Lower leg skin (tissue), 4 donors: ENCODE measurements around the gene IL17B. TPM values are rescaled to one million over a fixed set of nuclear protein-coding genes. Genes with fewer than 3 reads are reported as not detected.
A peak's percentile ranks its signal among the peaks of the same experiment; 100 is the strongest.

ENCODE experiments used
- DNase-seq, 2 donors: peaks; one replicate each; pipeline ENCODE4 v3.0.0-alpha.2; 2019; ENCODE audit warnings: low spot score in 2 of 2
- H3K4me3 ChIP-seq: fragments of 200-600 bp; sonication (generic); 2 replicates; pipeline ENCODE4 v1.5.1; 2017; ENCODE audit warnings: mild to moderate bottlenecking, low read depth; ENCODE audit not compliant: poor library complexity, severe bottlenecking
- POLR2A ChIP-seq, 2 donors: fragments of 450-650 bp; IDR thresholded peaks; one replicate each; pipeline ENCODE4 v1.6.1; 2016 to 2017; ENCODE audit warnings: antibody characterized with exemption in 2 of 2, mild to moderate bottlenecking in 1 of 2, moderate library complexity in 1 of 2
- WGBS, 2 donors: methylation state at CpG; one replicate each; pipeline ENCODE4 v1.1.5; 2018; 5-methylcytosine and 5-hydroxymethylcytosine counted together
- intact Hi-C: fragments of 100-400 bp; cut with DNase I; formaldehyde crosslinking; loops from one replicate; pipeline ENCODE4 v1.15.0; 2023; ENCODE audit warnings: low total_unique reads
- total RNA-seq, 4 donors: library from RNA; depleted of rRNA; stranded (reverse); fragments of >200 nt; gene quantifications; one replicate each; pipeline ENCODE4 v1.1.0, GENCODE V29; 2016
- TF ChIP-seq, protein P1 (sequence below), 3 donors: fragments of 450-650 bp; IDR thresholded peaks; one replicate each; pipeline ENCODE4 v1.5.1; 2016; ENCODE audit warnings: antibody characterized with exemption in 3 of 3, mild to moderate bottlenecking in 3 of 3, moderate library complexity in 2 of 3

Gene IL17B
- total RNA-seq, 4 donors from 2014 or later = not detected

DNA sequence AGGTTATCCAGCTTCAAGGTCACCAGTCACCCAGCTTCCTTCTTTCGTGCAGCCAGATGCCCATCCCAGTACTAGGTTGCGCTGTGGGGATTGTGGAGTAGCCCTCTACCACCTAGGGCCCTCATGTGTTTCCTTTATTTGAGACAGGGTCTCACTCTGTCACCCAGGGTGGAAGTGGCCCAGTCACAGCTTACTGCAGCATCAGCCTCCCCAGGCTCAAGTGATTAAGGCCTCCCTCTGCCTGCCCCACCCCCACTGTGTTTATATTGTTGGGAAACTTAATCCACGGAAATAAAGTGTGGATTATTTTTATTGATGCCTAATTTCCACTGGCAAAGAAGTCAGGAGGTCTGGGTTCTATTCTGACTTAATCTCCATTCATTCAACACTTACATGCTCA is 4.3 kb downstream of the IL17B start:
- WGBS, 2 donors = 80% methylated on average over 3 of the region's 3 CpGs
- no peak for TF ChIP-seq POLR2A (IDR thresholded peaks at IDR 0.05)
- TF ChIP-seq, protein P1, sequence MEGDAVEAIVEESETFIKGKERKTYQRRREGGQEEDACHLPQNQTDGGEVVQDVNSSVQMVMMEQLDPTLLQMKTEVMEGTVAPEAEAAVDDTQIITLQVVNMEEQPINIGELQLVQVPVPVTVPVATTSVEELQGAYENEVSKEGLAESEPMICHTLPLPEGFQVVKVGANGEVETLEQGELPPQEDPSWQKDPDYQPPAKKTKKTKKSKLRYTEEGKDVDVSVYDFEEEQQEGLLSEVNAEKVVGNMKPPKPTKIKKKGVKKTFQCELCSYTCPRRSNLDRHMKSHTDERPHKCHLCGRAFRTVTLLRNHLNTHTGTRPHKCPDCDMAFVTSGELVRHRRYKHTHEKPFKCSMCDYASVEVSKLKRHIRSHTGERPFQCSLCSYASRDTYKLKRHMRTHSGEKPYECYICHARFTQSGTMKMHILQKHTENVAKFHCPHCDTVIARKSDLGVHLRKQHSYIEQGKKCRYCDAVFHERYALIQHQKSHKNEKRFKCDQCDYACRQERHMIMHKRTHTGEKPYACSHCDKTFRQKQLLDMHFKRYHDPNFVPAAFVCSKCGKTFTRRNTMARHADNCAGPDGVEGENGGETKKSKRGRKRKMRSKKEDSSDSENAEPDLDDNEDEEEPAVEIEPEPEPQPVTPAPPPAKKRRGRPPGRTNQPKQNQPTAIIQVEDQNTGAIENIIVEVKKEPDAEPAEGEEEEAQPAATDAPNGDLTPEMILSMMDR (IDR thresholded peaks at IDR 0.05) = no peak
- peak in 1 of 2 donors; percentile 15 for DNase-seq
- no peak overlapping the region for H3K4me3 ChIP-seq
- intact Hi-C loops = loop anchor here (5.0 kb wide), 1 partner anchor 58 kb away; no protein-coding TSS in a partner anchor

DNA sequence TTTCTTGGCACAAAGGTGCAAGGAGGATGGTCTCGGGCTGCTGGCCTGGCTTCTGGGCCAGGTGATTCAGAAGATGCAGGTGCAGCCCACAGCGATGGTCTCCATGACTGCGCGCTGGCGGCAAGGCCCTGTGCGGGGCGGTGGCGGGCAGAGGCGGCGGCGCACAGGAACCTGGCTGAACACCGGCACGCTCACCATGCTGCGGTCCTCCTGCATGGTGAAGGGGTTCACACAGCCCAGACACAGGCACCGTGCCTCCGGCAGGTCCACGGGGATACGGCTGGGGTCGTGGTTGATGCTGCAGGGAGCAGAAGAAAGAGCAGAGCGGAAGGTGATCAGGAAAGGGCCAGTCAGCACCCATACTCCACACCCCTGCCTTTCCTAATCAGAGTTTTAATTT is 4.8 kb downstream of the IL17B start:
- peak in 1 of 2 donors; percentile 56 for DNase-seq
- WGBS, 2 donors = 94 to 99% methylated on average over 20 of the region's 20 CpGs
- intact Hi-C loops = loop anchor here (5.0 kb wide), 1 partner anchor 57 kb away; no protein-coding TSS in a partner anchor
- TF ChIP-seq, protein P1 (IDR thresholded peaks at IDR 0.05) = no peak
- no peak for TF ChIP-seq POLR2A (IDR thresholded peaks at IDR 0.05)
- H3K4me3 ChIP-seq = no peak overlapping the region

DNA sequence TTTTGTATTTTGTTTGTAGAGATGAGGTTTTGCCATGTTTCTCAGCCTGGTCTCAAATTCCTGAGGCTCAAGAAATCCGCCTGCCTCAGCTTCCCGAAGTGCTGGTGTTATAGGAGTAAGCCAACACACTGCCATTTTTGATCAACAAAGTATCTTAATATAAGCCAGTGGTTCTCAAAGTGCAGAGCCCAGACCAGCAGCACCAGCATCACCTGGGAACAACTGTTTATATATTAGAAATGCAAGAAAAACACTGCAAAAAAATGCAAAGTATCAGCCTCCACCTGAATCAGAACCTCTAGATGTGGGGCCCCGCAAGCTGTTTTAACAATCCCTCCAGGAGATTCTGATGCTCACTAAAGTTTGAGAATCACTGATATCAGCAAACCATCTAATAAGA is 6.2 kb downstream of the IL17B start:
- DNase-seq = peak in 1 of 2 donors; percentile 23
- intact Hi-C loops = loop anchor here (5.0 kb wide), 1 partner anchor 56 kb away; no protein-coding TSS in a partner anchor
- WGBS, 2 donors = 96 to 97% methylated on average over 3 of the region's 3 CpGs
- TF ChIP-seq POLR2A (IDR thresholded peaks at IDR 0.05) = no peak
- TF ChIP-seq, protein P1 (IDR thresholded peaks at IDR 0.05) = no peak
- H3K4me3 ChIP-seq = no peak overlapping the region

DNA sequence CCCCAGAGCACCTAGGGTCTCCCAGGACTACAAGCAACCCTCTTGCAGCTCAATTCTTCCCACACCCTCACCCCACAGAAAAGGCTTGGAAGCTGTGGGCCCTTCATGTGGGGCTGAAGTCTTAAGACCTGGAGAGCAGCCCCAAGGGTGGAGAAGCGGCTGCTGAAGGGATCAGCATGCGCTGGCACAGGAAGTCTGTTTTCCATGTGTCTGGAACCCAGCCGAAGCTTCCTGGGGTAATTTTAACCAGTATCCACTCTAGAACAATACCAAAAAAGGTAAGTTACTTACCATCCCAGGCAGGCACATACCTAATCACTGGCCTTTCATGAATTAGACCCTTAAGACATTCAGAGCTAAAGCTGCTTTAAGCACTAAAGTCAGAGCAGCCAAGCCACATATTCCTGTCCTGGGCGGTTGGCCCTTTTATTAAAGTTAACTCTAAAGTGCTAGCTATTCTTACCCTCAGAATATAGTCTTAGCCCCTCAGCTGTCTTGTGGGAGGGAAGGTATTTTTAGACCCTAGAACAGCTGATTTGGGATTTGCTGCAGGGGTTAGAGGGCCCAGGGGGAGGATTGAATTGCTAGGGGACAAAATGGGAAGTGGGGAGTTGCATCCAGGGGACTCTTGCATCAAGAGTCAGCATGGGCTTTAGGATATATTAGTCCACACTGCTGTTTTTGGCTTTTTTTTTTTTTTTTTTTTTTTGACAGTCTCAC is 6.9 kb downstream of the IL17B start:
- peak in 1 of 2 donors; percentile 42 for DNase-seq
- 47 to 70% methylated on average over 4 of the region's 4 CpGs for WGBS, 2 donors
- no peak overlapping the region for H3K4me3 ChIP-seq
- TF ChIP-seq POLR2A (IDR thresholded peaks at IDR 0.05) = no peak
- TF ChIP-seq, protein P1 (IDR thresholded peaks at IDR 0.05) = no peak
- intact Hi-C loops = loop anchor here (5.0 kb wide), 1 partner anchor 55 kb away; no protein-coding TSS in a partner anchor

DNA sequence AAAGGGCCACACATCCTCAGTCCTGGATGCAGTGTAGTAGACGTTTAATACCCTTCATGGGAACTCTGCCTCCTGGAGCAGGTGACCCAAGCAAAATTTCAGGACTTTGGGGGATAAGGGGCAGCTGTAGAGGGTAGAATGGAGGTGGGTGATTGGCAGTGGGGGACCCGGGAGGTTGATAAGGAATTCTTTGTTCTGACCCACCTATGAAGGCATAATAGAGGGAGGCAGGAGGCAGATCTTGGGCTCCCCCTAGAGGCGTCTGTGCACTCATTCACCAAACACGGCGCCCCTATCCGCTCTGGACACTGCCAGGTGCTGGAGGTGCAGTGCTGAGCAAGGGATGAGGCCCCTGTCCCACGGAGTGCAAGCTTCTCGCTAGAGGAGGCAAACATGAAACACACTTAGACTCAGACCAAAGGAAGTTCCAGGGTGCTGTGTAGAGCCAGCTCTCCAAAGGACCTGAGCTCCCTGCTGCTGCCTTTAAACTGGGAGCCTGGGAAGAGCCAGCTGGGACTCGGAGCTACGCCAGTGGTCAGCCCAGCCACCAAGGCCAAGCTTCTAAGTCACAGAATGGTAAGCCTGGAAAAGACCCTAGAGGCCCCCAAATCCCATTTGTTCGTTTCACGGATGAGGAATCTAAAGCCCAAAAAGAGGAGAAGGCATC is 7.7 kb downstream of the IL17B start:
- intact Hi-C loops = loop anchor here (5.0 kb wide), 1 partner anchor 54 kb away; no protein-coding TSS in a partner anchor
- no peak overlapping the region for H3K4me3 ChIP-seq
- WGBS, 2 donors = 38 to 49% methylated on average over 12 of the region's 12 CpGs

More for the DNA sequence above, 7.7 kb downstream of the IL17B start:
- no peak for TF ChIP-seq POLR2A (IDR thresholded peaks at IDR 0.05)
- TF ChIP-seq, protein P1 (IDR thresholded peaks at IDR 0.05) = no peak
- DNase-seq = peak in 1 of 2 donors; percentile 90
